ENCODE data around the gene PPM1D.

- TF ChIP-seq CTCF (IDR thresholded peaks at IDR 0.05) (no peak), POLR2A (IDR thresholded peaks at IDR 0.05) (no peak)
Measured at GRCh38 chr17:60639019-60639330, 39.0 kb downstream of the PPM1D start.

All from thyroid gland (tissue), 4 donors.